ENCODE results near the gene FNDC3B. TPM values are rescaled to one million over a fixed set of nuclear protein-coding genes. Genes with fewer than 3 reads are reported as not detected.

Gene FNDC3B
- total and polyA plus RNA-seq, 5 donors from 2014 or later: 6.8 to 31.8 (median 11.7) TPM

- Histone ChIP-seq H3K27ac (ENCODE audit: insufficient read depth, low read length, poor library complexity, severe bottlenecking) (no peak overlapping the region), H3K4me3 (ENCODE audit: low read depth, low read length) (no peak overlapping the region), H3K9me3 (ENCODE audit: control insufficient read depth in 2 of 2, low read length in 2 of 2) (no peaks in the 10 kb centered on the region), H3K27me3 (ENCODE audit: control insufficient read depth, insufficient read depth, low read length) (no peaks in the 10 kb centered on the region), H3K36me3 (ENCODE audit: control insufficient read depth, insufficient read depth, low read length) (peaks cover 16% of the 10 kb centered on the region), H3K4me1 (ENCODE audit: control insufficient read depth, insufficient read depth, low read length, poor library complexity, severe bottlenecking) (no peaks in the 10 kb centered on the region)
- Mint-ChIP-seq H3K9me3 (no peaks in the 10 kb centered on the region), H3K36me3 (peaks cover 40% of the 10 kb centered on the region), H3K4me1 (peaks cover 5 to 22% (median 13%) of the 10 kb centered on the region in 4 donors), H3K27ac (no peak overlapping the region), H3K27me3 (no peaks in the 10 kb centered on the region), H3K4me3 (no peak overlapping the region)
- DNase-seq (no peak), ATAC-seq (ENCODE audit: low read depth in 2 of 2) (no peak)
These were observed 76.4 kb downstream of the FNDC3B start for GRCh38 chr3:172115787-172116186.

GRCh38 chr3:172118019-172118418 lies 78.6 kb downstream of the FNDC3B start:
- DNase-seq: no peak
- H3K4me3 ChIP-seq (ENCODE audit: low read depth, low read length): no peak overlapping the region
- no peak overlapping the region for H3K27ac ChIP-seq (ENCODE audit: insufficient read depth, low read length, poor library complexity, severe bottlenecking)
- H3K36me3 ChIP-seq (ENCODE audit: control insufficient read depth, insufficient read depth, low read length): peaks cover 16% of the 10 kb centered on the region
- ATAC-seq (ENCODE audit: low read depth in 2 of 2): no peak
- peaks cover 5 to 27% (median 10%) of the 10 kb centered on the region in 4 donors for H3K4me1 Mint-ChIP-seq
- no peaks in the 10 kb centered on the region for H3K27me3 ChIP-seq (ENCODE audit: control insufficient read depth, insufficient read depth, low read length)
- no peaks in the 10 kb centered on the region for H3K4me1 ChIP-seq (ENCODE audit: control insufficient read depth, insufficient read depth, low read length, poor library complexity, severe bottlenecking)
- no peaks in the 10 kb centered on the region for H3K9me3 Mint-ChIP-seq
- no peak overlapping the region for H3K27ac Mint-ChIP-seq
- no peaks in the 10 kb centered on the region for H3K9me3 ChIP-seq (ENCODE audit: control insufficient read depth in 2 of 2, low read length in 2 of 2)
- no peak overlapping the region for H3K4me3 Mint-ChIP-seq
- H3K27me3 Mint-ChIP-seq: no peaks in the 10 kb centered on the region
- H3K36me3 Mint-ChIP-seq: peaks cover 43% of the 10 kb centered on the region

GRCh38 chr3:172119266-172119969 lies 80.0 kb downstream of the FNDC3B start:
- Histone ChIP-seq H3K4me3 (ENCODE audit: low read depth, low read length) (no peak overlapping the region), H3K27me3 (ENCODE audit: control insufficient read depth, insufficient read depth, low read length) (no peaks in the 10 kb centered on the region), H3K9me3 (ENCODE audit: control insufficient read depth in 2 of 2, low read length in 2 of 2) (no peaks in the 10 kb centered on the region), H3K4me1 (ENCODE audit: control insufficient read depth, insufficient read depth, low read length, poor library complexity, severe bottlenecking) (no peaks in the 10 kb centered on the region), H3K27ac (ENCODE audit: insufficient read depth, low read length, poor library complexity, severe bottlenecking) (no peak overlapping the region), H3K36me3 (ENCODE audit: control insufficient read depth, insufficient read depth, low read length) (peaks cover 12% of the 10 kb centered on the region)
- ATAC-seq (ENCODE audit: low read depth in 2 of 2): no peak
- H3K27ac Mint-ChIP-seq: peak overlapping the region in 2 of 3 donors; percentile 2 to 59
- H3K4me3 Mint-ChIP-seq: no peak overlapping the region
- H3K27me3 Mint-ChIP-seq: no peaks in the 10 kb centered on the region
- peaks cover 5 to 19% (median 9%) of the 10 kb centered on the region in 4 donors for H3K4me1 Mint-ChIP-seq
- DNase-seq: no peak
- H3K9me3 Mint-ChIP-seq: no peaks in the 10 kb centered on the region
- peaks cover 38% of the 10 kb centered on the region for H3K36me3 Mint-ChIP-seq

GRCh38 chr3:172120912-172121311 lies 81.5 kb downstream of the FNDC3B start:
- DNase-seq: no peak
- H3K27ac ChIP-seq (ENCODE audit: insufficient read depth, low read length, poor library complexity, severe bottlenecking): no peak overlapping the region
- Mint-ChIP-seq H3K27ac (peak overlapping the region in 1 of 3 donors; percentile 62), H3K4me3 (no peak overlapping the region), H3K27me3 (no peaks in the 10 kb centered on the region), H3K4me1 (peaks cover 6 to 22% (median 8%) of the 10 kb centered on the region in 4 donors), H3K9me3 (no peaks in the 10 kb centered on the region), H3K36me3 (peaks cover 42% of the 10 kb centered on the region)
- no peak for ATAC-seq (ENCODE audit: low read depth in 2 of 2)
- no peaks in the 10 kb centered on the region for H3K27me3 ChIP-seq (ENCODE audit: control insufficient read depth, insufficient read depth, low read length)
- H3K9me3 ChIP-seq (ENCODE audit: control insufficient read depth in 2 of 2, low read length in 2 of 2): no peaks in the 10 kb centered on the region
- H3K4me1 ChIP-seq (ENCODE audit: control insufficient read depth, insufficient read depth, low read length, poor library complexity, severe bottlenecking): no peaks in the 10 kb centered on the region
- H3K4me3 ChIP-seq (ENCODE audit: low read depth, low read length): no peak overlapping the region
- peaks cover 2% of the 10 kb centered on the region for H3K36me3 ChIP-seq (ENCODE audit: control insufficient read depth, insufficient read depth, low read length)

- Mint-ChIP-seq H3K4me1 (peaks cover 8 to 28% (median 15%) of the 10 kb centered on the region in 4 donors), H3K4me3 (no peak overlapping the region), H3K36me3 (peaks cover 39% of the 10 kb centered on the region), H3K27me3 (no peaks in the 10 kb centered on the region), H3K9me3 (no peaks in the 10 kb centered on the region), H3K27ac (no peak overlapping the region)
- Histone ChIP-seq H3K4me1 (ENCODE audit: control insufficient read depth, insufficient read depth, low read length, poor library complexity, severe bottlenecking) (no peaks in the 10 kb centered on the region), H3K4me3 (ENCODE audit: low read depth, low read length) (no peak overlapping the region), H3K36me3 (ENCODE audit: control insufficient read depth, insufficient read depth, low read length) (no peaks in the 10 kb centered on the region), H3K27ac (ENCODE audit: insufficient read depth, low read length, poor library complexity, severe bottlenecking) (no peak overlapping the region), H3K27me3 (ENCODE audit: control insufficient read depth, insufficient read depth, low read length) (no peaks in the 10 kb centered on the region), H3K9me3 (ENCODE audit: control insufficient read depth in 2 of 2, low read length in 2 of 2) (no peaks in the 10 kb centered on the region)
- ATAC-seq (ENCODE audit: low read depth in 2 of 2): no peak
- DNase-seq: no peak
These were observed 82.6 kb downstream of the FNDC3B start for GRCh38 chr3:172121981-172122380.

GRCh38 chr3:172124271-172124670 lies 84.9 kb downstream of the FNDC3B start:
- H3K36me3 Mint-ChIP-seq: peaks cover 29% of the 10 kb centered on the region
- Histone ChIP-seq H3K36me3 (ENCODE audit: control insufficient read depth, insufficient read depth, low read length) (no peaks in the 10 kb centered on the region), H3K4me3 (ENCODE audit: low read depth, low read length) (no peak overlapping the region), H3K4me1 (ENCODE audit: control insufficient read depth, insufficient read depth, low read length, poor library complexity, severe bottlenecking) (no peaks in the 10 kb centered on the region), H3K27me3 (ENCODE audit: control insufficient read depth, insufficient read depth, low read length) (no peaks in the 10 kb centered on the region), H3K27ac (ENCODE audit: insufficient read depth, low read length, poor library complexity, severe bottlenecking) (no peak overlapping the region), H3K9me3 (ENCODE audit: control insufficient read depth in 2 of 2, low read length in 2 of 2) (no peaks in the 10 kb centered on the region)
- H3K9me3 Mint-ChIP-seq: no peaks in the 10 kb centered on the region
- no peak overlapping the region for H3K27ac Mint-ChIP-seq
- DNase-seq (no peak), ATAC-seq (ENCODE audit: low read depth in 2 of 2) (no peak)
- peaks cover under 1 to 35% (median 15%) of the 10 kb centered on the region in 4 donors for H3K4me1 Mint-ChIP-seq
- no peak overlapping the region for H3K4me3 Mint-ChIP-seq
- H3K27me3 Mint-ChIP-seq: no peaks in the 10 kb centered on the region

GRCh38 chr3:172125053-172125452 lies 85.7 kb downstream of the FNDC3B start:
- Histone ChIP-seq H3K27ac (ENCODE audit: insufficient read depth, low read length, poor library complexity, severe bottlenecking) (no peak overlapping the region), H3K9me3 (ENCODE audit: control insufficient read depth in 2 of 2, low read length in 2 of 2) (no peaks in the 10 kb centered on the region), H3K4me3 (ENCODE audit: low read depth, low read length) (no peak overlapping the region), H3K4me1 (ENCODE audit: control insufficient read depth, insufficient read depth, low read length, poor library complexity, severe bottlenecking) (peaks cover 6% of the 10 kb centered on the region), H3K36me3 (ENCODE audit: control insufficient read depth, insufficient read depth, low read length) (no peaks in the 10 kb centered on the region), H3K27me3 (ENCODE audit: control insufficient read depth, insufficient read depth, low read length) (no peaks in the 10 kb centered on the region)
- Mint-ChIP-seq H3K4me1 (peaks cover 4 to 40% (median 21%) of the 10 kb centered on the region in 4 donors), H3K27me3 (no peaks in the 10 kb centered on the region), H3K9me3 (no peaks in the 10 kb centered on the region), H3K36me3 (peaks cover 23% of the 10 kb centered on the region), H3K4me3 (no peak overlapping the region), H3K27ac (peak overlapping the region in 1 of 3 donors; percentile 11)
- DNase-seq (no peak), ATAC-seq (ENCODE audit: low read depth in 2 of 2) (no peak)

GRCh38 chr3:172125963-172126457 lies 86.6 kb downstream of the FNDC3B start:
- H3K4me1 ChIP-seq (ENCODE audit: control insufficient read depth, insufficient read depth, low read length, poor library complexity, severe bottlenecking): peaks cover 13% of the 10 kb centered on the region
- Mint-ChIP-seq H3K27me3 (no peaks in the 10 kb centered on the region), H3K36me3 (peaks cover 27% of the 10 kb centered on the region), H3K9me3 (no peaks in the 10 kb centered on the region), H3K4me1 (peaks cover 9 to 47% (median 27%) of the 10 kb centered on the region in 4 donors), H3K27ac (no peak overlapping the region), H3K4me3 (no peak overlapping the region)
- DNase-seq: no peak
- no peaks in the 10 kb centered on the region for H3K9me3 ChIP-seq (ENCODE audit: control insufficient read depth in 2 of 2, low read length in 2 of 2)
- no peaks in the 10 kb centered on the region for H3K36me3 ChIP-seq (ENCODE audit: control insufficient read depth, insufficient read depth, low read length)
- ATAC-seq (ENCODE audit: low read depth in 2 of 2): no peak
- no peak overlapping the region for H3K4me3 ChIP-seq (ENCODE audit: low read depth, low read length)
- H3K27me3 ChIP-seq (ENCODE audit: control insufficient read depth, insufficient read depth, low read length): no peaks in the 10 kb centered on the region
- H3K27ac ChIP-seq (ENCODE audit: insufficient read depth, low read length, poor library complexity, severe bottlenecking): no peak overlapping the region
